DND-41 (cell line): ENCODE data around the gene ARHGAP22.

ENCODE experiments used
- ATAC-seq: fragments of 200-7000 bp; cut with Tn5 transposase; 3 replicates; pipeline ENCODE4 v1.9.1; 2021; ENCODE audit warnings: low read depth; ENCODE audit not compliant: insufficient read depth
- DNase-seq: peaks from one replicate; pipeline ENCODE4 v3.0.0-alpha.2; 2020
- H2AFZ ChIP-seq: 2 replicates; pipeline ENCODE4 v1.6.0; 2012; ENCODE audit warnings: low read depth, low read length
- H3K27ac ChIP-seq: 2 replicates; pipeline ENCODE4 v1.5.1; 2012; ENCODE audit warnings: low read length, inconsistent platforms
- H3K27me3 ChIP-seq: fragments of 200-600 bp; sonication (generic); 2 replicates; pipeline ENCODE4 v1.6.0; 2012; ENCODE audit warnings: low read length, mild to moderate bottlenecking, inconsistent platforms; ENCODE audit not compliant: insufficient read depth, poor library complexity
- H3K36me3 ChIP-seq: 2 replicates; pipeline ENCODE4 v1.5.1; 2012; ENCODE audit warnings: low read length, inconsistent platforms; ENCODE audit not compliant: insufficient read depth
- H3K4me1 ChIP-seq: 2 replicates; pipeline ENCODE4 v1.5.1; 2012; ENCODE audit warnings: mild to moderate bottlenecking, low read length; ENCODE audit not compliant: insufficient read depth
- H3K4me2 ChIP-seq: 2 replicates; pipeline ENCODE4 v1.6.0; 2012; ENCODE audit warnings: mild to moderate bottlenecking, moderate library complexity, low read length, inconsistent platforms; ENCODE audit not compliant: insufficient read depth
- H3K4me3 ChIP-seq, 2 experiments: fragments of 200-600 bp in 1 of 2; shearing (Covaris generic) in 1 of 2; 2 replicates each; pipeline ENCODE4 v1.5.1; 2012 to 2016; ENCODE audit warnings: inconsistent platforms in 2 of 2, low read length in 2 of 2, mild to moderate bottlenecking in 2 of 2, low read depth in 1 of 2, moderate library complexity in 1 of 2
- H3K79me2 ChIP-seq: 2 replicates; pipeline ENCODE4 v1.6.0; 2012; ENCODE audit warnings: low read length, inconsistent platforms; ENCODE audit not compliant: insufficient read depth
- H3K9ac ChIP-seq: 2 replicates; pipeline ENCODE4 v1.6.0; 2012; ENCODE audit warnings: low read depth, mild to moderate bottlenecking, inconsistent platforms, low read length, moderate library complexity
- H3K9me3 ChIP-seq: 2 replicates; pipeline ENCODE4 v1.5.1; 2012; ENCODE audit warnings: low read length, moderate library complexity, mild to moderate bottlenecking, inconsistent platforms; ENCODE audit not compliant: insufficient read depth, severe bottlenecking
- H4K20me1 ChIP-seq: 2 replicates; pipeline ENCODE4 v1.6.0; 2012; ENCODE audit warnings: low read length; ENCODE audit not compliant: insufficient read depth
- CTCF ChIP-seq: IDR thresholded peaks from 2 replicates; pipeline ENCODE4 v1.5.1; 2012; ENCODE audit warnings: borderline replicate concordance, low read length, moderate library complexity, mild to moderate bottlenecking; ENCODE audit not compliant: poor library complexity, severe bottlenecking; ENCODE audit errors: extremely low read depth
- EZH2 ChIP-seq: IDR thresholded peaks from 3 replicates; pipeline ENCODE4 v1.6.1; 2012; ENCODE audit warnings: borderline replicate concordance, low read depth, mild to moderate bottlenecking, moderate library complexity, low read length, inconsistent platforms; ENCODE audit not compliant: severe bottlenecking

Gene ARHGAP22

GRCh38 chr10:48485711-48486110 lies 119.2 kb downstream of the ARHGAP22 start:
- peaks cover 15% of the 10 kb centered on the region for H3K27me3 ChIP-seq
- no peaks in the 10 kb centered on the region for H4K20me1 ChIP-seq
- H3K4me3 ChIP-seq, result no peak overlapping the region
- no peaks in the 10 kb centered on the region for H3K4me1 ChIP-seq
- TF ChIP-seq CTCF (no peak), EZH2 (no peak)
- H3K4me2 ChIP-seq, result no peak overlapping the region
- H3K36me3 ChIP-seq, result no peaks in the 10 kb centered on the region
- no peak overlapping the region for H3K27ac ChIP-seq
- no peak for DNase-seq
- no peaks in the 10 kb centered on the region for H3K9me3 ChIP-seq
- no peak overlapping the region for H2AFZ ChIP-seq
- H3K79me2 ChIP-seq, result no peaks in the 10 kb centered on the region
- no peak for ATAC-seq
- no peak overlapping the region for H3K9ac ChIP-seq

- TF ChIP-seq EZH2 (no peak), CTCF (no peak)
- no peaks in the 10 kb centered on the region for H3K79me2 ChIP-seq
Measured at GRCh38 chr10:48484911-48485310, 120.0 kb downstream of the ARHGAP22 start.

GRCh38 chr10:48482207-48482606 lies 122.7 kb downstream of the ARHGAP22 start:
- Histone ChIP-seq H3K79me2 (no peaks in the 10 kb centered on the region), H3K9ac (no peak overlapping the region), H3K27me3 (peaks cover 8% of the 10 kb centered on the region), H3K4me3 (no peak overlapping the region), H3K4me1 (no peaks in the 10 kb centered on the region), H4K20me1 (no peaks in the 10 kb centered on the region), H3K27ac (no peak overlapping the region), H3K4me2 (no peak overlapping the region), H3K36me3 (no peaks in the 10 kb centered on the region), H2AFZ (no peak overlapping the region), H3K9me3 (no peaks in the 10 kb centered on the region)
- ATAC-seq (no peak), DNase-seq (no peak)
- no peak for TF ChIP-seq EZH2
- no peak for TF ChIP-seq CTCF

More at GRCh38 chr10:48484911-48485310, 120.0 kb downstream of the ARHGAP22 start:
- no peak overlapping the region for H3K27ac ChIP-seq
- H3K4me1 ChIP-seq, result no peaks in the 10 kb centered on the region
- H2AFZ ChIP-seq, result no peak overlapping the region
- no peak overlapping the region for H3K4me2 ChIP-seq
- ATAC-seq (no peak), DNase-seq (no peak)
- peaks cover 15% of the 10 kb centered on the region for H3K27me3 ChIP-seq
- H3K9ac ChIP-seq, result no peak overlapping the region
- no peaks in the 10 kb centered on the region for H4K20me1 ChIP-seq
- no peaks in the 10 kb centered on the region for H3K36me3 ChIP-seq
- H3K4me3 ChIP-seq, result no peak overlapping the region
- no peaks in the 10 kb centered on the region for H3K9me3 ChIP-seq

- H3K9me3 ChIP-seq, result no peaks in the 10 kb centered on the region
- no peak overlapping the region for H3K27ac ChIP-seq
- no peak overlapping the region for H3K4me2 ChIP-seq
- H3K4me3 ChIP-seq, result no peak overlapping the region
- no peaks in the 10 kb centered on the region for H3K36me3 ChIP-seq
- no peaks in the 10 kb centered on the region for H3K4me1 ChIP-seq
- H2AFZ ChIP-seq, result no peak overlapping the region
- DNase-seq (no peak), ATAC-seq (no peak)
- H3K27me3 ChIP-seq, result peaks cover 8% of the 10 kb centered on the region
- no peak overlapping the region for H3K9ac ChIP-seq
- H4K20me1 ChIP-seq, result no peaks in the 10 kb centered on the region
- no peaks in the 10 kb centered on the region for H3K79me2 ChIP-seq
- TF ChIP-seq EZH2 (no peak), CTCF (no peak)
Measured at GRCh38 chr10:48481385-48481784, 123.5 kb downstream of the ARHGAP22 start.
